ENCODE results near the gene DYNLT1. TPM values are rescaled to one million over a fixed set of nuclear protein-coding genes. Genes with fewer than 3 reads are reported as not detected.

DYNLT1 gene
- total and polyA plus RNA-seq, 10 of the 15 experiments (the other 5 are each of a cell fraction or from before 2014, with no cell fraction given): 33.6 to 298 (median 89.2) TPM

DNA sequence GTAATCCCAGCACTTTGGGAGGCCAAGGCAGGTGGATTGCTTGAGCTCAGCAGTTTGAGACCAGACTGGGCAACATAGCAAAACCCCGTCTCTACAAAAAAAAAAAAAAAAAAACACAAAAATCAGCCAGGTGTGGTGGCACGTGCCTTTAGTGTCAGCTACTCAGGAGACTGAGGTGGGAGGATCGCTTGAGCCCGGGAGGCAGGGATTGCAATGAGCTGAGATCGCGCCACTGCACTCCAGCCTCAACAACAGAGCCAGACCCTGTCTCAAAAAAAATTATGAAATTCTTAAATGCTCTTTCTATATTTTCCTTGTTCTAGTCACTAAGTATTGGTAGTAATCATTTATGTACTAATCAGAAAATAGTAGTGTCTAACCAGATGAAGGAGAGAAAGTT lies 35.9 kb upstream of the DYNLT1 start (continued):
- TF ChIP-seq EGR1 (IDR thresholded peaks at IDR 0.05; ENCODE audit: borderline replicate concordance in 1 of 2, low read depth in 2 of 2, low read length in 2 of 2) (no peak), ASH2L (IDR thresholded peaks at IDR 0.05; ENCODE audit: borderline replicate concordance, low read depth) (no peak)

DNA sequence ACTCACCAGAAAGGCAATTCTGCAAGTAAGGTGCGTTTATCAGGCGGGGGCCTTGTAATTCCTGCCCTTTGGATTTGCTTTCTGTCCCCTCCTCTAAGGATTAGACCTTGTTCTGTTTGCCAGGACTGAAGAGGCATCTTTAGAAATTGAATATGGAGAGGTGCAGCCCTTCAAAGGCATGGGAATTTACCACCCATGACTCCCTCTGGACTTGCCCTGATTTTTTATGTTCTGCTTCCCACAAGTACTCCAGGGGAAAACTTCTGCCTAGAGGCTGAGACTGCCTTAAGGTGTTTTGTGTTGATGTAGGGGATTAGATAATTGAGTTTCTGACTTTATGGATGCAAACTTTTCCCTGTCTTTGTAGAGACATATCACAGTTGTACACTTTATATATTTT lies 35.5 kb upstream of the DYNLT1 start:
- H2AFZ ChIP-seq (ENCODE audit: control insufficient read depth, low read depth, low read length): no peak overlapping the region
- POLR2A ChIA-PET: interaction anchor here (0.6 kb wide), 2 partner anchors 32 to 166 kb away, joined by 3 to 5 read pairs; no protein-coding TSS in a partner anchor
- CTCF ChIA-PET: interaction anchor here (0.9 to 1.7 kb wide), 3 partner anchors 11 to 459 kb away, joined by 4 to 8 read pairs (median 5); no protein-coding TSS in a partner anchor

More for the DNA sequence above, 35.5 kb upstream of the DYNLT1 start:
- WGBS (ENCODE audit: insufficient coverage, insufficient replicate concordance, low lambda C conversion rate, missing lambda C conversion rate): 100% methylated on average over 2 of the region's 2 CpGs
- DNase-seq (ENCODE audit: low read depth, low spot score) (no peak), FAIRE-seq (no peak), ATAC-seq (no peak)
- Histone ChIP-seq H3K79me2 (ENCODE audit: control insufficient read depth, insufficient read depth, low read length) (no peaks in the 10 kb centered on the region), H3K4me1 (ENCODE audit: control insufficient read depth, insufficient read depth, low read length) (no peaks in the 10 kb centered on the region), H4K20me1 (ENCODE audit: control insufficient read depth, insufficient read depth) (no peaks in the 10 kb centered on the region), H3K9ac (ENCODE audit: control insufficient read depth, insufficient read depth, low read length) (no peak overlapping the region), H3K27ac (ENCODE audit: control insufficient read depth, insufficient read depth) (no peak overlapping the region), H3K36me3 (ENCODE audit: control insufficient read depth in 2 of 2, insufficient read depth in 2 of 2, low read length in 1 of 2) (no peaks in the 10 kb centered on the region), H3K27me3 (replicated peaks in 1 of 2; ENCODE audit: control insufficient read depth in 2 of 2, insufficient read depth in 2 of 2, low read length in 1 of 2) (no peaks in the 10 kb centered on the region), H3K9me3 (replicated peaks; ENCODE audit: control insufficient read depth, insufficient read depth, low read length) (no peaks in the 10 kb centered on the region; the same call in 2 of the 3 replicates), H3K4me3 (no peak overlapping the region), H3K4me2 (ENCODE audit: control insufficient read depth, insufficient read depth) (no peak overlapping the region)
- BruUV-seq (replicated peaks): no TSS peak
- in situ Hi-C loops (cut with MboI): no loop called here
- RAD21 ChIA-PET (ENCODE audit: unreplicated experiment): no interaction called here
- SMC1A ChIA-PET (ENCODE audit: uncharacterized antibody, unreplicated experiment): interaction anchor here (0.6 to 2.5 kb wide), 3 partner anchors 11 to 532 kb away, joined by 3 to 13 read pairs (median 3); no protein-coding TSS in a partner anchor
- TF ChIP-seq RCOR1 (conservative IDR thresholded peaks at IDR 0.05; ENCODE audit: low read depth, low read length): no peak
- TF ChIP-seq ZNF24 (IDR thresholded peaks at IDR 0.05): no peak
- TF ChIP-seq KDM1A (IDR thresholded peaks at IDR 0.05; ENCODE audit: borderline replicate concordance): no peak
- no peak for TF ChIP-seq EGR1 (IDR thresholded peaks at IDR 0.05; ENCODE audit: borderline replicate concordance in 1 of 2, low read depth in 2 of 2, low read length in 2 of 2)
- no peak for TF ChIP-seq SMC3 (IDR thresholded peaks at IDR 0.05; ENCODE audit: borderline replicate concordance, low read length)
- TF ChIP-seq SMAD5 (IDR thresholded peaks at IDR 0.05; ENCODE audit: low read depth): no peak
- intact Hi-C loops (cut with micrococcal nuclease; ENCODE audit: unreplicated experiment): no loop called here

All from GM12878 (cell line).